CD8-positive, alpha-beta memory T cell (primary cell): ENCODE results near the gene CLPTM1. TPM values are rescaled to one million over a fixed set of nuclear protein-coding genes. Genes with fewer than 3 reads are reported as not detected.

Experiments used
- CTCF ChIA-PET: fragments of 350-600 bp; sonication (Branson Sonifier 250); formaldehyde crosslinking; loops from one replicate; lab custom pipeline; 2021; ENCODE audit warnings: antibody characterized with exemption; lab: Charles Lee
- POLR2A ChIA-PET: fragments of 350-600 bp; sonication (Branson Sonifier 250); formaldehyde crosslinking; loops from one replicate; lab custom pipeline; 2021; ENCODE audit warnings: antibody characterized with exemption; lab: Charles Lee
- DNase-seq, 5 donors: peaks; one replicate each; pipeline versions ENCODE4 v3.0.0 to v3.0.0-alpha.2; 2020 to 2022; ENCODE audit warnings: mixed read lengths in 1 of 5
- H3K27ac ChIP-seq: one replicate; pipeline ENCODE4 v1.7.0; 2013; ENCODE audit warnings: low read depth, mild to moderate bottlenecking, low read length, moderate library complexity
- H3K27me3 ChIP-seq: 2 replicates; pipeline ENCODE4 v1.7.0; 2013; ENCODE audit warnings: low read length, mild to moderate bottlenecking; ENCODE audit not compliant: insufficient read depth, poor library complexity, severe bottlenecking
- H3K36me3 ChIP-seq: 2 replicates; pipeline ENCODE4 v1.7.0; 2013; ENCODE audit warnings: mild to moderate bottlenecking, low read length, moderate library complexity; ENCODE audit not compliant: insufficient read depth
- H3K4me1 ChIP-seq: 2 replicates; pipeline ENCODE4 v1.7.0; 2013; ENCODE audit warnings: mild to moderate bottlenecking, low read length, moderate library complexity; ENCODE audit not compliant: insufficient read depth
- H3K4me3 ChIP-seq: 2 replicates; pipeline ENCODE4 v1.7.0; 2013; ENCODE audit warnings: mild to moderate bottlenecking, low read length
- H3K9me3 ChIP-seq: 2 replicates; pipeline ENCODE4 v1.7.0; 2013; ENCODE audit warnings: mild to moderate bottlenecking, low read length
- H3K27ac Mint-ChIP-seq, 8 donors: one replicate each; pipeline ENCODE4 v1.8.0; 2020 to 2021; ENCODE audit warnings: mixed read lengths in 8 of 8, mild to moderate bottlenecking in 6 of 8, inconsistent platforms in 3 of 8, moderate library complexity in 3 of 8
- H3K27me3 Mint-ChIP-seq, 2 donors: one replicate each; pipeline ENCODE4 v1.8.0; 2020 to 2021; ENCODE audit warnings: mixed read lengths in 2 of 2, mild to moderate bottlenecking in 1 of 2, moderate library complexity in 1 of 2
- H3K36me3 Mint-ChIP-seq, 3 donors: one replicate each; pipeline ENCODE4 v1.8.0; 2020 to 2021; ENCODE audit warnings: mixed read lengths in 3 of 3, inconsistent platforms in 1 of 3, mild to moderate bottlenecking in 1 of 3
- H3K4me1 Mint-ChIP-seq, 3 donors: one replicate each; pipeline ENCODE4 v1.8.0; 2020 to 2021; ENCODE audit warnings: mixed read lengths in 3 of 3, inconsistent platforms in 1 of 3, mild to moderate bottlenecking in 1 of 3
- H3K4me3 Mint-ChIP-seq, 7 donors: one replicate each; pipeline ENCODE4 v1.8.0; 2020 to 2021; ENCODE audit warnings: mixed read lengths in 7 of 7, mild to moderate bottlenecking in 6 of 7, moderate library complexity in 4 of 7, inconsistent platforms in 2 of 7
- H3K9me3 Mint-ChIP-seq, 5 donors: one replicate each; pipeline ENCODE4 v1.8.0; 2020 to 2022; ENCODE audit warnings: mixed read lengths in 5 of 5, mild to moderate bottlenecking in 3 of 5, moderate library complexity in 2 of 5, inconsistent platforms in 1 of 5
- polyA plus RNA-seq: library from polyadenylated mRNA; unstranded; fragments of 300-500 nt; fragmentation: Illumina TruSeq; gene quantifications from one replicate; pipeline ENCODE4 v1.2.3, GENCODE V29; 2021
- total RNA-seq, 2 experiments: library from RNA; stranded (reverse); gene quantifications; one replicate each; pipeline ENCODE4 v1.2.3, GENCODE V29; 2021

The CLPTM1 gene
- total and polyA plus RNA-seq, 3 experiments from 2014 or later: 27.5 to 82.5 (median 78.6) TPM

- CTCF ChIA-PET: interaction anchor here (0.8 kb wide), 1 partner anchor 96 kb away, joined by 3 read pairs; no protein-coding TSS in a partner anchor
- no peak for DNase-seq
- H3K36me3 Mint-ChIP-seq: peaks cover 0 to 10% (median 2%) of the 10 kb centered on the region in 3 donors
- H3K27ac Mint-ChIP-seq: no peak overlapping the region
- no peak overlapping the region for H3K4me3 ChIP-seq
- H3K27me3 ChIP-seq: no peaks in the 10 kb centered on the region
- H3K4me1 ChIP-seq: peaks cover 5% of the 10 kb centered on the region
- H3K4me3 Mint-ChIP-seq: no peak overlapping the region
- H3K36me3 ChIP-seq: no peaks in the 10 kb centered on the region
- no peaks in the 10 kb centered on the region for H3K9me3 ChIP-seq
- H3K27me3 Mint-ChIP-seq: peaks cover 0 to 1% of the 10 kb centered on the region in 2 donors
- H3K27ac ChIP-seq: no peak overlapping the region
- peaks cover 5 to 9% (median 9%) of the 10 kb centered on the region in 3 donors for H3K4me1 Mint-ChIP-seq
- H3K9me3 Mint-ChIP-seq: no peaks in the 10 kb centered on the region
- POLR2A ChIA-PET: no interaction called here
These were observed 6.3 kb upstream of the CLPTM1 start for GRCh38 chr19:44948763-44949374.

- H3K27me3 Mint-ChIP-seq: peaks cover 0 to 1% of the 10 kb centered on the region in 2 donors
These were observed 5.6 kb upstream of the CLPTM1 start for GRCh38 chr19:44949550-44949949.

GRCh38 chr19:44951179-44952159 is 3.7 kb upstream of the CLPTM1 start:
- CTCF ChIA-PET: interaction anchor here (0.7 to 1.6 kb wide), 9 partner anchors 12 to 180 kb away, joined by 3 to 4 read pairs (median 3); no protein-coding TSS in a partner anchor
- POLR2A ChIA-PET: interaction anchor here (0.6 to 0.7 kb wide), 4 partner anchors 22 to 195 kb away, joined by 3 to 10 read pairs (median 3); no protein-coding TSS in a partner anchor
- Histone ChIP-seq H3K27me3 (no peaks in the 10 kb centered on the region), H3K9me3 (no peaks in the 10 kb centered on the region), H3K36me3 (no peaks in the 10 kb centered on the region), H3K4me1 (peaks cover 19% of the 10 kb centered on the region), H3K4me3 (no peak overlapping the region), H3K27ac (no peak overlapping the region)
- Mint-ChIP-seq H3K27ac (peak overlapping the region in 5 of 8 donors; percentile 11 to 65 (median 47)), H3K4me1 (peaks cover 23 to 31% (median 29%) of the 10 kb centered on the region in 3 donors), H3K9me3 (peaks cover 0 to 2% (median 0%) of the 10 kb centered on the region in 5 donors), H3K27me3 (peaks cover 0 to 6% of the 10 kb centered on the region in 2 donors), H3K36me3 (peaks cover 0 to 21% (median 2%) of the 10 kb centered on the region in 3 donors), H3K4me3 (peak overlapping the region in 1 of 7 donors; percentile 50)
- DNase-seq: peak; percentile 40 to 76 (median 62)

More at GRCh38 chr19:44949550-44949949, 5.6 kb upstream of the CLPTM1 start:
- Histone ChIP-seq H3K27me3 (no peaks in the 10 kb centered on the region), H3K4me1 (peaks cover 9% of the 10 kb centered on the region), H3K9me3 (no peaks in the 10 kb centered on the region), H3K36me3 (no peaks in the 10 kb centered on the region), H3K27ac (no peak overlapping the region), H3K4me3 (no peak overlapping the region)
- POLR2A ChIA-PET: interaction anchor here (0.6 kb wide), 1 partner anchor 445 kb away, joined by 4 read pairs; no protein-coding TSS in a partner anchor
- peaks cover 9 to 14% (median 13%) of the 10 kb centered on the region in 3 donors for H3K4me1 Mint-ChIP-seq
- H3K4me3 Mint-ChIP-seq: no peak overlapping the region
- CTCF ChIA-PET: no interaction called here
- DNase-seq: no peak
- H3K36me3 Mint-ChIP-seq: peaks cover 0 to 12% (median 2%) of the 10 kb centered on the region in 3 donors
- no peak overlapping the region for H3K27ac Mint-ChIP-seq
- H3K9me3 Mint-ChIP-seq: no peaks in the 10 kb centered on the region

GRCh38 chr19:44954278-44954648 is 917 bp upstream of the CLPTM1 start:
- Mint-ChIP-seq H3K27ac (peak overlapping the region; percentile 84 to 99 (median 97)), H3K9me3 (peaks cover 0 to 2% (median 0%) of the 10 kb centered on the region in 5 donors), H3K4me3 (peak overlapping the region; percentile 94 to 99 (median 97)), H3K27me3 (peaks cover 0 to 6% of the 10 kb centered on the region in 2 donors), H3K36me3 (peaks cover 0 to 27% (median 0%) of the 10 kb centered on the region in 3 donors), H3K4me1 (peaks cover 42 to 55% (median 47%) of the 10 kb centered on the region in 3 donors)
- Histone ChIP-seq H3K27me3 (no peaks in the 10 kb centered on the region), H3K4me1 (peaks cover 35% of the 10 kb centered on the region), H3K4me3 (peak overlapping the region; percentile 79), H3K9me3 (no peaks in the 10 kb centered on the region), H3K27ac (peak overlapping the region; percentile 82), H3K36me3 (peaks cover 5% of the 10 kb centered on the region)
- POLR2A ChIA-PET: interaction anchor here (1.0 to 1.4 kb wide), 3 partner anchors 29 to 64 kb away, joined by 6 to 11 read pairs (median 7); partner anchors contain the start of gene TOMM40
- CTCF ChIA-PET: interaction anchor here (1.0 to 2.0 kb wide), 4 partner anchors 46 to 139 kb away, joined by 3 to 6 read pairs (median 3); partner anchors contain the start of gene PPP1R37
- no peak for DNase-seq

- peaks cover 56 to 69% (median 60%) of the 10 kb centered on the region in 3 donors for H3K4me1 Mint-ChIP-seq
- H3K4me3 Mint-ChIP-seq: peak overlapping the region; percentile 94 to 99 (median 97)
- Histone ChIP-seq H3K27me3 (no peaks in the 10 kb centered on the region), H3K4me1 (peaks cover 35% of the 10 kb centered on the region), H3K9me3 (no peaks in the 10 kb centered on the region), H3K36me3 (peaks cover 12% of the 10 kb centered on the region), H3K4me3 (peak overlapping the region; percentile 79), H3K27ac (peak overlapping the region; percentile 92)
- H3K27me3 Mint-ChIP-seq: peaks cover 0 to 8% of the 10 kb centered on the region in 2 donors
- H3K27ac Mint-ChIP-seq: peak overlapping the region; percentile 29 to 97 (median 94)
- peaks cover 0 to 34% (median 0%) of the 10 kb centered on the region in 3 donors for H3K36me3 Mint-ChIP-seq
- H3K9me3 Mint-ChIP-seq: peaks cover 0 to 2% (median 0%) of the 10 kb centered on the region in 5 donors
- peak in 1 of 5 donors; percentile 2 for DNase-seq
- POLR2A ChIA-PET: no interaction called here
- CTCF ChIA-PET: interaction anchor here (1.3 kb wide), 1 partner anchor 52 kb away, joined by 4 read pairs; no protein-coding TSS in a partner anchor
These were observed 592 bp downstream of the CLPTM1 start for GRCh38 chr19:44955505-44956439.

GRCh38 chr19:44957526-44957925 is 2.3 kb downstream of the CLPTM1 start:
- peaks cover 59 to 72% (median 60%) of the 10 kb centered on the region in 3 donors for H3K4me1 Mint-ChIP-seq
- CTCF ChIA-PET: no interaction called here
- POLR2A ChIA-PET: no interaction called here
- Histone ChIP-seq H3K27me3 (no peaks in the 10 kb centered on the region), H3K27ac (no peak overlapping the region), H3K36me3 (peaks cover 25% of the 10 kb centered on the region), H3K4me1 (peaks cover 35% of the 10 kb centered on the region), H3K9me3 (no peaks in the 10 kb centered on the region), H3K4me3 (no peak overlapping the region)
- H3K9me3 Mint-ChIP-seq: peaks cover 0 to 2% (median 0%) of the 10 kb centered on the region in 5 donors
- peaks cover 0 to 8% of the 10 kb centered on the region in 2 donors for H3K27me3 Mint-ChIP-seq
- peaks cover 0 to 49% (median 3%) of the 10 kb centered on the region in 3 donors for H3K36me3 Mint-ChIP-seq
- H3K27ac Mint-ChIP-seq: peak overlapping the region in 5 of 8 donors; percentile 67 to 97 (median 96)
- H3K4me3 Mint-ChIP-seq: peak overlapping the region in 5 of 7 donors; percentile 94 to 99 (median 97)
- DNase-seq: no peak
